ENCODE data around the gene SSBP4. TPM values are rescaled to one million over a fixed set of nuclear protein-coding genes. Genes with fewer than 3 reads are reported as not detected.
"Not testable (repeated sequence)": the region's sequence is repeated elsewhere in the genome, so short reads cannot be mapped to it uniquely, and the experiment has no call there.

Gene SSBP4
- total RNA-seq, 1 donor from 2014 or later: 99.0 TPM

- H3K36me3 Mint-ChIP-seq: no peaks in the 10 kb centered on the region
These were observed 20.2 kb upstream of the SSBP4 start for GRCh38 chr19:18399008-18399407.

GRCh38 chr19:18401580-18402112, 17.6 kb upstream of the SSBP4 start:
- Mint-ChIP-seq H3K9me3 (no peaks in the 10 kb centered on the region), H3K4me1 (ENCODE audit: unreplicated experiment) (peaks cover 17% of the 10 kb centered on the region), H3K27ac (peak overlapping the region; percentile 93), H3K4me3 (peak overlapping the region; percentile 31), H3K27me3 (no peaks in the 10 kb centered on the region), H3K36me3 (no peaks in the 10 kb centered on the region)
- no peak for DNase-seq (ENCODE audit: extremely low spot score, unreplicated experiment)
- peak; percentile 59 for TF ChIP-seq CTCF (conservative IDR thresholded peaks at IDR 0.05)

More at GRCh38 chr19:18399008-18399407, 20.2 kb upstream of the SSBP4 start:
- Mint-ChIP-seq H3K27me3 (no peaks in the 10 kb centered on the region), H3K4me3 (no peak overlapping the region), H3K9me3 (no peaks in the 10 kb centered on the region), H3K4me1 (ENCODE audit: unreplicated experiment) (peaks cover 17% of the 10 kb centered on the region), H3K27ac (no peak overlapping the region)
- no peak for TF ChIP-seq CTCF (conservative IDR thresholded peaks at IDR 0.05)
- no peak for DNase-seq (ENCODE audit: extremely low spot score, unreplicated experiment)

- H3K9me3 Mint-ChIP-seq; H3K27me3 Mint-ChIP-seq; H3K36me3 Mint-ChIP-seq; DNase-seq (ENCODE audit: extremely low spot score, unreplicated experiment); H3K4me3 Mint-ChIP-seq: not testable (repeated sequence)
- Mint-ChIP-seq H3K4me1 (ENCODE audit: unreplicated experiment) (peaks cover 17% of the 10 kb centered on the region), H3K27ac (peak overlapping the region; percentile 75)
These were observed 16.5 kb upstream of the SSBP4 start for GRCh38 chr19:18402455-18403248.

GRCh38 chr19:18405754-18406153, 13.4 kb upstream of the SSBP4 start:
- DNase-seq (ENCODE audit: extremely low spot score, unreplicated experiment); H3K9me3 Mint-ChIP-seq; H3K4me3 Mint-ChIP-seq; H3K36me3 Mint-ChIP-seq; H3K27ac Mint-ChIP-seq; H3K27me3 Mint-ChIP-seq: not testable (repeated sequence)
- H3K4me1 Mint-ChIP-seq (ENCODE audit: unreplicated experiment): peaks cover 23% of the 10 kb centered on the region

GRCh38 chr19:18406749-18407148, 12.4 kb upstream of the SSBP4 start:
- Mint-ChIP-seq H3K4me3 (no peak overlapping the region), H3K36me3 (no peaks in the 10 kb centered on the region), H3K4me1 (ENCODE audit: unreplicated experiment) (peaks cover 21% of the 10 kb centered on the region), H3K27ac (no peak overlapping the region), H3K9me3 (no peaks in the 10 kb centered on the region), H3K27me3 (peaks cover 4% of the 10 kb centered on the region)
- DNase-seq (ENCODE audit: extremely low spot score, unreplicated experiment): no peak
- TF ChIP-seq CTCF (conservative IDR thresholded peaks at IDR 0.05): no peak

- Mint-ChIP-seq H3K36me3 (no peaks in the 10 kb centered on the region), H3K9me3 (no peaks in the 10 kb centered on the region), H3K27ac (no peak overlapping the region), H3K4me3 (no peak overlapping the region), H3K4me1 (ENCODE audit: unreplicated experiment) (peaks cover 10% of the 10 kb centered on the region), H3K27me3 (peaks cover 4% of the 10 kb centered on the region)
- DNase-seq (ENCODE audit: extremely low spot score, unreplicated experiment): no peak
- TF ChIP-seq CTCF (conservative IDR thresholded peaks at IDR 0.05): peak; percentile 62
These were observed 11.1 kb upstream of the SSBP4 start for GRCh38 chr19:18408053-18408476.

Measured in type B pancreatic cell (in vitro differentiated cells).